Measurements from ENCODE around the gene RFNG.
"Not testable (repeated sequence)": the region's sequence is repeated elsewhere in the genome, so short reads cannot be mapped to it uniquely, and the experiment has no call there.

Gene RFNG

DNA sequence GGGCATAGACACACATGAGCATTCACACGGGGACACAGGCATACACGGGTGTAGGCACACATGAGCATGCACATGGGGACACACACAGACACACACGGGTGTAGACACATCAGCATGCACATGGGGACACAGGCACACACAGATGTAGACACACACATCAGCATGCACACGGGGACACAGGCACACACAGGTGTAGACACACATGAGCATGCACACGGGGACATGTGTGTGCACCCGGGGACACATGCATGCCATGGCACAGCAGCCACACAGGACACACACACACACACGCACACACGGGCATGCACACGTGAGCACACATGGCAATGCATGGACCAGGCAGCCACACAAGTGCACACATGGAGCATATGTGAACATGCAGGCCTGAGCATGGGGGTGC is 9.0 kb downstream of the RFNG start:
- DNase-seq (ENCODE audit: low spot score) = no peak

DNA sequence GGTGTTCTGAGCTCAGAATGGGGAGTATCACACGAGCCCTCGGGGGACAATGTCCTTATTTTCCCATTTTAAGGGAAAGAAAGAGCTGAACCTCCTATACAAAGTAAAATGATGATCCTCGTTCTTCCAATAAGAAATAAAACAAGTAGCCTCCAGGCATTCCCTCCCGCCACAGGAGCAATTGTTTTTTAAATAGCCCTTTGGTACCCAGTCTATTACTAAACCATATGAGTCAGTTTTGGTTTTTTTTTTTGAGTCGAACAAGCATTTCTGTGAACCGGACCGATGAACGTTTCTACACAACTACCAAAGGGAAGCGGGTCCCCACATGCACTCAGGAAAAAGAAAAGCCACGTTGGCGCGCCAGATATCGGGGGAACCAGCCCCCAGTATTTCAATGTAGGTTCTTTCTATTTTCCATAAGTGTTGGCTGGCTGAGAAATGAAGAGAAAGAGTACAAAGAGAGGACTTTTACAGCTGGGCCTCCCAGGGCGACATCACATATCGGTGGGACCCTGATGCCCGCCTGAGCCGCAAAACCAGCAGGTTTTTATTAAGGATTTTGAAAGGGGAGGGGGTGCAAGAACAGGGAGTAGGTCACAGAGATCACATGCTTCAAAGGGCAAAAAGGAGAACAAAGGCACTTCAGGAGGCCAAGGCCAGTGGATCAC is 10.3 kb downstream of the RFNG start:
- no peak for DNase-seq (ENCODE audit: low spot score)

- no peak for DNase-seq (ENCODE audit: low spot score)
Measured at GRCh38 chr17:82039695-82040299, 11.8 kb downstream of the RFNG start.

GRCh38 chr17:82038796-82039409 is 12.7 kb downstream of the RFNG start:
- DNase-seq (ENCODE audit: low spot score) = not testable (repeated sequence)

GRCh38 chr17:82037889-82038195 is 13.8 kb downstream of the RFNG start:
- no peak for DNase-seq (ENCODE audit: low spot score)

DNA sequence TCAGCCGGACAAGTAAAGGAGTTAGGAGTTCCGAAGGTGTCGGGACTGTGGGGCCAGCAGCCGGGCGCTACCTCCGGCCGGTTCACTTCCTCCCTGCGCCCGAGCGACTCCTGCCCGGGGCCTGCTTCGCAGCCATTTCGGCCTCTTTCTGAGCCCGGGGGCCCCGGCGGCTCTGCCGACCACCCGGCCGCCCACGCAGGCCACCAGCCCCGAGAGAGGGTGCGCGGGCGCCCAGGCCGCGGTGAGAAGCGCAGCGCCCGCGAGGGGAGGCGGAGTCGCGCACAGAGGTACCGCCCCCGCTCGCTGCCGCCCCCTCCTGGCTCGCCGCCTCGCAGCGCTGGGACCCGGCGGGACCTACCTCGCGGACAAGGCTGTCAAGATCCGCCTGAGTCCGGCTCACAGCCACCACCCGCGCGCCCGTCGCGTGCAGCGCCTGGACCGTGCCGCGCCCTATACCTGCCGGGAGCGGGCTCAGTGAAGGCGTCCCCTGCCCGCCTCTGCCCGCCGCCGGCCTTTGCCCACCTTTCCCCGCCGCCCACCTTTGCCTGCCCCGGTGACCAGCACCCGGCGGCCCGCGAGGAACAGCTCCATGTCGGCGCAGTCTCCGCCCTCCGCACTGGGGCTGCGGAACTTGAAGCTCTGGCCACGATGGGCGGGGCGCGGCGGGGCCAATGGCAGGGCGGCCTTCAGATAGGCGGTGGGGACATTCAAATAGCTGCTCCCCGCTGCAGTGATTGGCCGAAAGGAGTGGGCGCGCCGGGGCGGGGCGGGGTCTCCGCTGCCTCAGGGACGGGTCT is 14.3 kb downstream of the RFNG start, which contains the start of gene DCXR:
DCXR (minus strand) TSS at position 606 of the 797 bp plus-strand sequence; CDS start at position 591, 15 bp downstream.
- peak; percentile 98 for DNase-seq (ENCODE audit: low spot score)

- DNase-seq (ENCODE audit: low spot score) = no peak
Measured at GRCh38 chr17:82036634-82037091, 14.9 kb downstream of the RFNG start.

DNA sequence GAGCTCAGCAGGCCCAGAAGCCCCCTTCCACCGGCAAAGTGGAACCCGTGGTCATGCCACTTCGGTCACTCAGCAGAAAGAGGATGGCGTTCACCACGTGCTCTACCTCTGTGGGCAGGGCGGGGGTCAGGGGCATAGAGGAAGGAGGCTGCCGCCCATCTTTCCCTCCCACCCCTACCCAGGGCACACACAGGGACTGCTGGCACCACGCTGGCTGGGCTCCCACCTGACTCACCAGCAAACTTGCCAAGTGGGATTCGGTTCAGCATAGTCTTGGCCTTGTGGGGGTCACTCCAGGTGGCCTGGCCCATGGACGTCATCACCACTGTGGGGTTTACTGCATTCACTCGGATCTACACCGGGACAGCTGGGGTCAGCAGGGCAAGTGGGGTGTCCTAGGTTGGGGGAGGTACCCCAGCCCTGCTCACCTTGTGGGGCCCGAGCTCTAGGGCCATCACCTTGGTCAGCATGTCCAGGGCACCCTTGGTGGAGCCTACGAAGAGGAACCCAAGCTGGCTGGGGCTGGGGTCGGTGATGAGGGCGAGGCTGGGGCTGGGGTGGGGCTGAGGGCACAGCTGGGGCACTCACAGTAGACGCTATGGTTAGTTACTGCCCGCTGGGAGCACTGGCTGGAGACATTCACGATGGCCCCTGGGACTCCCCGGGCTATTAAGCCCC is 15.5 kb downstream of the RFNG start:
- DNase-seq (ENCODE audit: low spot score) = no peak

GRCh38 chr17:82035488-82035887 is 16.1 kb downstream of the RFNG start:
- DNase-seq (ENCODE audit: low spot score) = no peak

GRCh38 chr17:82034371-82035011 is 17.1 kb downstream of the RFNG start:
- DNase-seq (ENCODE audit: low spot score) = no peak

DNA sequence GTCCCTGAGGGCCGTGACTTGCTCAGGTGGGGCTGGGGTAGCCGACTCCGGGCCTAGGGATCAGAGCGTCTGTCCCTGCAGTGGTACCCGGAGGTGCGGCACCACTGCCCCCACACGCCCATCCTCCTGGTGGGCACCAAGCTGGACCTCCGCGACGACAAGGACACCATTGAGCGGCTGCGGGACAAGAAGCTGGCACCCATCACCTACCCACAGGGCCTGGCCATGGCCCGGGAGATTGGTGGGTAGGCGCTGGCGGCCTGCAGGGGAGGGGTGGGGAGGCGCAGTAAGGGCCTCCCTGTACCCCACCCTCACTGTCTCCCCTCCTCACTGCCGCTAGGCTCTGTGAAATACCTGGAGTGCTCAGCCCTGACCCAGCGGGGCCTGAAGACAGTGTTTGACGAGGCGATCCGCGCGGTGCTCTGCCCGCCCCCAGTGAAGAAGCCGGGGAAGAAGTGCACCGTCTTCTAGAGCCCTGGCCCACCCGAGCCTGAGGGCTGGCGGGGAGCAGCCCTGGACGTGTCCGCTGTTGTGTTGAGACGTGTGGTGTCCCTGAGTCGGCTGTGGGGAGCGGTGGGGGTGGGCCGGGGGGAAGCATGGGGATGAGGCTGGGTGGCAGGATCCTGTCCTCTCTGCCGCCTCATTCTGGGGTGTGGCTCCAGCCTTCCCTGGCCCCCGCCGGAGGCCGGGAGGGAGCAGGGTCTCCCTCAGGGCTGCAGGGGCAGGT is 18.1 kb downstream of the RFNG start:
- DNase-seq (ENCODE audit: low spot score) = no peak

- no peak for DNase-seq (ENCODE audit: low spot score)
Measured at GRCh38 chr17:82031885-82032627, 19.6 kb downstream of the RFNG start.

DNA sequence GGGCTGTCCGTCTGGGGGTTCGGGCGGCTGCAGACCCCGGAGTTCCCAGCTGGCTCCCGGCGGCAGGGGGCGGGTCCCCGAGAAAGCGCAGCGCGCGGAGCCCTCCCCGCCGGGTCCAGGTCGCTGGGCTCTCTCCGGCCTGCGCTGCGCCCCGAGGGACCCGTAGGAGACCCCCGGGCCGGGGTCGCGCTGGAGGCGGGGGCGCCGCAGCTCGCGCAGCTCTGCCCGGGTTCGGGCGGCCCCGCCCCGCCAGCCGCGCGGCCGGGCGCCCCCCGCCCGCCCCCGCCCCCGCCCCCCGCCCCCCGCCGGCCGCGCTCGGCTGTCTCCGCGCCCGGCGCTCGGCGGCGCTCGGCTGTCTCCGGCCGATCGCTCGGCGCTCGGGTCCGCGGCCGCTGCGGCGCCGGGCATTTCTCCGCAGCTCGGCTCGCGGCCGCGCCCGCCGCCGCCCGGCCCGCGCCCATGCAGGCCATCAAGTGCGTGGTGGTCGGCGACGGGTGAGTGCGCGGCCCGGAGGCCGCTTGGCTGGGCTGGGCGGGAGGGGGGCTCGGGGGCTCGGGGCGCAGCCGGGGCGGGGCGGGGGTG is 20.2 kb downstream of the RFNG start, which contains the start of gene RAC3:
RAC3 (plus strand) TSS at position 376 of the 582 bp plus-strand sequence; CDS start at position 460, 84 bp downstream.
- DNase-seq (ENCODE audit: low spot score) = peak; percentile 79

DNA sequence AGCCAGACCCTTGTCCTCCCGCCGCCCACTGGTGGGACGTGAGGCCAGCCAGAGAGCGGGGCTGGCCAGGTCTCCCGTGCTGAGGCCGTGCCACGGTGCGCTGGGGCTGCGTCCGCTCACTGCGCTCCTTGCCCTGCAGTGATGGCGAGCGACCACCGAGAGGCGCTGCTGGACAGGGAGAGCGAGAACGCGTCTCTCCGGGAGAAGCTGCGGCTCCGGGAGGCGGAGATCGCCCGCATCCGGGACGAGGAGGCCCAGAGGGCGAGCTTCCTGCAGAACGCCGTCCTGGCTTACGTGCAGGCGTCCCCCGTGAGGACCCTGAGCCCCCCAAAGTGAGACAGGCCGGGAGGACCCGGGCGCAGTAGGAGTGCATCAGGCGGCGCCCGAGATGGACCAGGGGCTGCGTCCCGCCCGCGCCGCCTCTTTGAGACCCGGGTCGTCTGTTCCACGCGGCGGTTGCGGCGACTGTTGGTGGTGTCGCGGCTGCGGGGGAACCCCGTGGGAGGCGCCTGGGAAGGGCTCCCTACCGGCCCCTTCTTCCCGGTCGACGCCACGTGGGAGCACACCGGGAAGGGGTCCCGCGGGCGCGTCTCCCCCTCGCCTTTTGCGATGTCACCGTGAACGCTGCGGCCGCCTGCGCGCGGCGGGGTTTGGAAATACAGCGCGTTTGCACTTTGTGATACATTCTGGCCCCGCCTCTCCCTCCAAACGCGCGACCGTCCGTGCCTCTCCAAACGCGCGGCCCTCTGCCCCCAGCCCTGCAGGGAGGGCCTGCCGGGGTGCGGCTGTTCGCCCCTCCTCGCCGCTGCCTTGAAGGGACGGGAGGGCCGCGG is 20.9 kb downstream of the RFNG start:
- DNase-seq (ENCODE audit: low spot score) = peak; percentile 95

GRCh38 chr17:82029990-82030469 is 21.6 kb downstream of the RFNG start:
- DNase-seq (ENCODE audit: low spot score) = no peak

- DNase-seq (ENCODE audit: low spot score) = no peak
Measured at GRCh38 chr17:82029391-82029790, 22.2 kb downstream of the RFNG start.

DNA sequence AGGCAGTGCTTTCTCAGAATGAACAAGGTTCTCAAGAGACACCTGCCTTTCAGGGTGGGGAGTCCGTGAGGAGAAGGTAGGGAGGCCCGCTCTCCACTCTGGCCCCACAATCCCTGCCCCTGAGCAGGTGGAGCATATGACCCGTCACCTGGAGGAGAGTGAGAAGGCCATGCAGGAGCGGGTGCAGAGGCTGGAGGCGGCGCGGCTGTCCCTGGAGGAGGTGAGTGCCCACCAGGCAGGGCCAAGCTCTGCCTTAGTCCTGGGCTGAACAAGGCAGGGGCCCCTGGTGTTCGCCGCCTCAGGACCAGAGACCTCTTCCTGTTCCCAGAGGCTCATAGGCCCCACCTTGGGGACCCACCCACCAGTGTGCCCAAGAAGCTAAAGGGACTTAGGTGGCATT is 22.6 kb downstream of the RFNG start:
- DNase-seq (ENCODE audit: low spot score) = no peak

- no peak for DNase-seq (ENCODE audit: low spot score)
Measured at GRCh38 chr17:82028246-82028645, 23.4 kb downstream of the RFNG start.

Data from AG08396 (cell line).